ENCODE data around the gene CDK5RAP3.

- TF ChIP-seq CTCF (IDR thresholded peaks at IDR 0.05) (no peak), POLR2A (IDR thresholded peaks at IDR 0.05) (no peak)
Observed at GRCh38 chr17:47969930-47970724, 786 bp upstream of the CDK5RAP3 start.

All from lower leg skin (tissue), 3 donors.